GM18858 (cell line): ENCODE results near the gene SULT6B1.
"Not testable (repeated sequence)": the region's sequence is repeated elsewhere in the genome, so short reads cannot be mapped to it uniquely, and the experiment has no call there.

Experiments
- ATAC-seq: cut with Tn5 transposase; IDR thresholded peaks from one replicate; pipeline ENCODE4 v1.9.1; 2021; ENCODE audit not compliant: unreplicated experiment

SULT6B1 gene

DNA sequence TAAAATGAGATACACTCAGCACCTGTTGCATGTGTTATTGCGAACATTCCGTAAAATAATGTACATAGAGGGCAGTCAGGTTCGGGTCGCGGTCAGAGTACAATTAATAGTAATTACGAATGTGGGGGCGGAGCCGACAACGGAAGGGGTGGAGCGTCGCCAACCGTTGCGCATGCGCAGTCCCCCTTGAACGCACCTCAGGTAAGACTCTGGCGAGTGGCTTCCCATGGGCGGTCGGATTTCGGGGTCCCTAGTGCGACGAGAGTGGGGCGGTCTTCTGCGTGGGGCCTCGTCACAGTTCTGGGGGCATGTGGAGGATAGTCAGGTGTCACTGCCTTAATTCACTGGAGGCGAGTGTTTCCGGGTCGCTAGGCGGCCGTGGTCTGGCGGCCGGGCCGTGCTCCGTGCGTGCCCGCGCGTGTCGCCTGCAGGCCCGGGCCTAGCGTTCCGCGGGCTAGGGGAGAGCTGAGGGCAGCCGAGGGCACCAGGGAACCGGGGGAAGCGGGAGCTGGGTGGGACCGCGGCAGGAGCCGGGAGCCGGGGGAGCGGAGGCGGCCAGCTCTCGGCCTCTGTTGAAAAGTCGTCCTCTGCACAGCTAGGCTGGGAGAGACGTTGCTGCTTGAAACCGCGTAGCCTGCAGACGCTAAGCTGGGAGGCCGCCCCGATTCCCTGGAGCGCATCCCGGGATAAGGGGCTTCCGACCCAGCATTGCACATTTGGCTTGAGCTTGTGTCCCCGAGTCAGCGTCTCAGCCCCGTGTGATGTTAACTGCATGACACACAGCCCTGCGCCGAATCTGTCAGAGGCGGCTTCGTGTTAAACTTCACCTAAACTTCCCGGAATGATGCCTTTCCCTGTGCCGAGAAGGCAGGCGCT, 8.1 kb upstream of the SULT6B1 start, which contains the start of gene CEBPZOS:
TSS of gene CEBPZOS (plus strand) at position 177 of the 876 bp plus-strand sequence. CDS start 3,209 bp downstream, outside the sequence.
- peak; percentile 54 for ATAC-seq

- not testable (repeated sequence) for ATAC-seq
Observed at GRCh38 chr2:37195862-37196319, 7.4 kb upstream of the SULT6B1 start.

DNA sequence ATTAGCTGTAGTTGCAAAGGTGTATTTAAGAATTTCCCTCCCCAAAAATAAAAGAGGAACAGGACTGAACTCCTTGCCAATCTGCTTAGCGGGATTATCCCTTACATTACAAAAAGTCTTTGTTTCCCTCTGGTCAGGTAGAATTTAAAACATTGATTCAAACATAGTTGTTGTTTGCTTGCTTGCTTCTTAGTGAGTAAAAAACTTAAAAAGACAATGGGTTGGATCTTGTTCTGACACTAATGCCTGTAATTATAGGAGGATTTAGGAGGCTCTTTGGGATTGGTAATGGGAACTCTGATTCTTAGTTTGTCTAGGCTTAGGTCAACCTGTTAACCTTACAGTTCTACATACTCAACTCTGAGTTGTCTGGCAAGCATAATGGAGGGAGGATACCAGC, 4.1 kb upstream of the SULT6B1 start:
- ATAC-seq: no peak

GRCh38 chr2:37191747-37192146, 3.3 kb upstream of the SULT6B1 start:
- no peak for ATAC-seq

DNA sequence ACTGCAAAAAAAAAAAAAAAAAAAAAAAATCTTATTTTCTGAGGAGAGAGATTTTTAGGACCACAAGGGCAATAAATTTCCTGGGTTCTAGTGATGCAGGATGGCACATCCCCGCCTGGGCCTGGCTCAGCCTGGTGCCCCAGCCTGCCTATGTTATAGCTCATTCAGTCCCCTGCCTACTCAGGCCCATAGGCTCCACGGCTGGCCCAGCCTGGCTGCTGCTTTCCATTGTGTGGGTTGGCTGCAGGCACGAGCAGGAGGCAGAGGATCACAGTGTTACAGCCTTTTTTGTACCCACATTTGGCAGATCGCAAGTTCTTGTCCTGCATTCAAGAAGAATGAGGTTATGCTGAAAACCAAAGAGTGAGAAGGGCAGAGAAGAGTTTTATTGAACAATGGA, 2.8 kb upstream of the SULT6B1 start:
- ATAC-seq: no peak

DNA sequence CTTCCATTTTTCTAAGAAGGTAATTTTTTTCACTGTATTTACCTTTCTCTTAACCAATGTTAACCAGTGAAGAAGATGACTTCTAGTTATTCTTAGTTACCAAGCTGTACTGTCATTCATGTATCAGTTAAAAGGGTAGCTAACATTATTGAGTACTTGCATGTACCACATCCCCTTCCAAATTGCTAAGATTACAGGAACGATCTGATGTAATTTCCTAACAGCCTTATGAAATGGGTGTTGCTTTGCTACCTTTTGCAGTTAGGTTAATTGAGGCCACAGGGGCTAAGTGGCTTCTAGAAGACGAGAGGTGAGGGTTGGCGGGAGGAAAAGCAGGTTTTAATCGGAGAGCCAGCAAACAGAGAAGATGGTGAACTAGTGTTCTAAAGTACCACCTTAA, 1.8 kb upstream of the SULT6B1 start:
- no peak for ATAC-seq

- ATAC-seq: no peak
Observed at GRCh38 chr2:37189452-37190153, 1.1 kb upstream of the SULT6B1 start.

DNA sequence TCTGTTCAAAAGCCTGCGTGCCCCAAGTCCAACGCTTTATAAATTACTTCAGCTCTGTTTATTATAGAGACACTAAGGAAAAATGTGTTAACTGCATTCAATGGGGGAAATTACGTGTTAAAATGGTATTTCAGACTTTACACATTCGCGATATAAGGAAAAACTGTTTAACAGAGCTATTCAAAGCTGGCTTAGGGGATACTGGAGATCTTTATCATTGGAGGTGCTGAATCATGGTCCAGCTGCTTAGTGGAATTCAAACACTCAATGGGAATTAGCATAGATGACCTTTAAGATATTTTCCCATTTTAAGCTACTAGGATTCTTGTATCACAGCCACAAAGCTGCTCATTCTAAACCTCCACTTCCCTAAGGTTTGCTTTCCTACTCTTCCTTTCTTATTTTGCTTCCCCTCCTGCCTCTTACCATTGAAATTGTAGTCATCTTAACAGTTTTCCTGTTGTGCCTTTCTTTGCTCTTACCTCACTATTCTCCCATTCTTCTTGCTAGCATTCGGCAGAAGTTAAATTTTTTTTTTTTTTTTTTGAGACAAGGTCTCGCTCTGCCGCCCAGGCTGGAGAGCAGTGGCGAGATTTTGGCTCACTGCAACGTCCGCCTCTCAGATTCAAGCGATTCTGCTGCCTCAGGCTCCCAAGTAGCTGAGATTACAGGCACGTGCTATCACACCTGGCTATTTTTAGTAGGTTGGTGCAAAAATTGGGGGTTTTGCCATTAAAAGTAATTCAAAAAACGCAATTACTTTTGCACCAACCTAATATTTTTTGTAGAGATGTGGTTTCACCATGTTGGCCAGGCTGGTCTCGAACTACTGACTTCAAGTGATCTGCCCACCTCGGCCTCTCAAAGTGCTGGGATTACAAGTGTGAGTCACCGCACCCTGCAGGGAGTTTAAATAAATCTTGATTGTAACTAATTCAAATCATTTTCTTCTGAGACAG, 6.5 kb downstream of the SULT6B1 start:
- ATAC-seq: no peak

DNA sequence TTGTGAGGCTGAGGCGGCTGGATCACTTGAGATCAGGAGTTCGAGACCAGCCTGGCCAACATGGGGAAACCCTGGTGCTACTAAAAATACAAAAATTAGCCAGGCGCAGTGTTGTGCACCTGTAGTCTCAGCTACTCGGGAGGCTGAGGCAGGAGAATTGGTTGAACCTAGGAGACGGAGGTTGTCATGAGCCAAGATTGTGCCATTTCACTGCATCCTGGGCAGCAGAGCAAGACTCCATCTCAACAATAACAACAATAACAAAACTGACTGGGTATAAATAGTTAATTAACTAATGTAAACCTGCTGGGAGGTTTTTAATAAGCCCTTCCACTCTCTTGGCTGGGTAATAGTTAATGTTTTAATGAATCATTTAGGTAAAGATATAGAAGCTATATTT, 7.8 kb downstream of the SULT6B1 start:
- no peak for ATAC-seq

- ATAC-seq: no peak
Observed at GRCh38 chr2:37180006-37180639, 8.3 kb downstream of the SULT6B1 start.

DNA sequence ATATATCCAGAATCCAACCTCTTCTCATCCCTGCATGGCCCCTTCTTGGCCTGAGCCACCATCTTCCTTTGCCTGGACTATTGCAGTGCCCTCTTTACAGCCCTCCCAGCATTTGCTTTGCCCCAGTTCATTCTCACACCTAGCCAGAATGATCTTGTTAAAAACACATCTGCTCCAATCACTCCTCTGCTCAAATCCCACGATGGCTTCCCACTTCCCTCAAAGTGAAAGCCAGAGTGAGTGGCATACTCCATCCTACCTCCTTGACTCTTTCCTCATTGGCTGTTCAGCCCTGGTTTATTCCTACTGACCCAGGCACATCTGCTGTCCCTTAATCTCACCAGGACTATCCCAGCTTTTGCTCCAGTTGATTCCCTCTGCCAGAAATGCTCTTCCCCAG, 14.7 kb downstream of the SULT6B1 start:
- ATAC-seq: no peak

DNA sequence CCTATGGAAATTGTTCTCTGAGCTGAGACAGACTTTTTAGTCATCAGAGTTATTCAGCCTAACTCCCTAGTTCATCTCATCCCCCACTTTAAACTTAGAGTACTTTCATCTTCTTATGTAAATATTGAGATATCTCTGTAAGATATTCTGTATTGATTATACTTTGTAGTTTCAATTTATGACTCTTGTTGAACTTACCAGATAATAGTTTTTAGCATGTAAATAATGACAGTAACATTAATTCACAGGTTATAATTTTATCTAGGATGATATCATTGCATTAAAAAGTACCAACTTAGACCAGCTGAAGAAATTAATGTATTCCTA, 16.9 kb downstream of the SULT6B1 start:
- ATAC-seq: no peak

- ATAC-seq: no peak
Observed at GRCh38 chr2:37168217-37168981, 20.1 kb downstream of the SULT6B1 start.

DNA sequence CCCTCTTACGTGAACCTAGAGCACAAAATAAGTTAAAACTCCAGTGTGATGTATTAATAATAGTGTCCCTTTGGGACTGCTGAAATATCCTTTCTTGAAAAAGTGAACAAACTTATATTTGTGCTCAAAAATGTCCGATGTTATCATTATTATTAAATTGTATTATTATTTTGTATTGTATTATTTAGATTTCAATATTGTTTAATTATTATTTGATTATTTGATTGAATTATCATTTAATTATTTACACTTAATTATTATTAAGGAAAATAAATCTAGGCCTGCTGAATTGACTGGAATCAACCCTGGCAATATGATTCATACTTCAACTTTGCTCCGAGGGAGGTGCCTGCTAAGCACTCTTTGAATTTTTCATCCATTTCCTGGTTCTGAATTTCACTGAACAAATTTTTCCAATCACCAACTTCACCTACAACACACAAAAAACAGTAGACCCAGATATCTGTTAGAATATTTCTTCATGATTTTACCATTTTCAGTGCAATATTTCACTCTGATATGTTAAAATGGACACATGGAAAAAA, 20.8 kb downstream of the SULT6B1 start:
- no peak for ATAC-seq

GRCh38 chr2:37164757-37165156, 23.7 kb downstream of the SULT6B1 start:
- no peak for ATAC-seq

DNA sequence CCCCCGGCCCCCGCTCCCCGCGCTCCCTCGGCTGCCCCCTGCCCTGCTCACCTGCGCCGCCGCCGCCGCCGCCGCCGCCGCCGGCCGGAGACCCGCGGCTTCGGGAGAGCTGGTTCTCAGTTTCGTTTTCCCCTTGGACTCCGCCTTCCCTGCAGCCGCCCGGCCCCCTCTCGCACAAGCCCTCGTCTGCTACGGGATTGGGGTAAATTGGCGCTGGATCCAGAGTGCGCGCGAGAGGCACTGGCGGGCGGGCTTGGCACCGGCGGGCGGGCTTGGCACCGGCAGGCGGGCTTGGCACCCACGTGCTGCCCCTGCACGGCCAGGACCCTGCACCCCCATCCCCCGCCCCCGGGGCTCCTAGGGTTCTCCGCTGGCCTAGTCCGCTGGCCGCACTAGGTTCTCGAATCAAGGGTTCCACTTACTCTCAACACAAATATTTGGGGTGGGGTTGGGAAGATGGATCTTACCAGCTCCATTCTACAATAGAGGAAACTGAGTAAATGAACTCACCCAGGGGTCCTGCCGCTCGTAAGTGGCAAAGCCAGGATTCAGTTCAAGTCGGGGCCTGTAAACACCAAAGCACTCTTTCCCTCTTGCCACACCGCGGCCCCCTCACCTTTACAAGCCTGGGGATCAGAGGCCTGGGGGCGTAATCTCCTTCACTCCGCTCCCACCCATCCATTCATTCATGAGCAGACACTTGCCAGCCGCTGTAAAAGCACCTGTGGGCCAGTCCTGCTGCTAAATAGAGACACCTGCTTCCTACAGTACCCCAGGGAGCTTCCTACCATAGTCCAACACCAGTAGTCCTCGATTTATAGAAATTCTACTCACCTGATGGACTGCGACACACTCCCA, 31.4 kb downstream of the SULT6B1 start, which contains the start of gene EIF2AK2:
TSS of gene EIF2AK2 (minus strand) at position 124 of the 858 bp plus-strand sequence. CDS start 9,174 bp downstream, outside the sequence.
- peak; percentile 82 for ATAC-seq

DNA sequence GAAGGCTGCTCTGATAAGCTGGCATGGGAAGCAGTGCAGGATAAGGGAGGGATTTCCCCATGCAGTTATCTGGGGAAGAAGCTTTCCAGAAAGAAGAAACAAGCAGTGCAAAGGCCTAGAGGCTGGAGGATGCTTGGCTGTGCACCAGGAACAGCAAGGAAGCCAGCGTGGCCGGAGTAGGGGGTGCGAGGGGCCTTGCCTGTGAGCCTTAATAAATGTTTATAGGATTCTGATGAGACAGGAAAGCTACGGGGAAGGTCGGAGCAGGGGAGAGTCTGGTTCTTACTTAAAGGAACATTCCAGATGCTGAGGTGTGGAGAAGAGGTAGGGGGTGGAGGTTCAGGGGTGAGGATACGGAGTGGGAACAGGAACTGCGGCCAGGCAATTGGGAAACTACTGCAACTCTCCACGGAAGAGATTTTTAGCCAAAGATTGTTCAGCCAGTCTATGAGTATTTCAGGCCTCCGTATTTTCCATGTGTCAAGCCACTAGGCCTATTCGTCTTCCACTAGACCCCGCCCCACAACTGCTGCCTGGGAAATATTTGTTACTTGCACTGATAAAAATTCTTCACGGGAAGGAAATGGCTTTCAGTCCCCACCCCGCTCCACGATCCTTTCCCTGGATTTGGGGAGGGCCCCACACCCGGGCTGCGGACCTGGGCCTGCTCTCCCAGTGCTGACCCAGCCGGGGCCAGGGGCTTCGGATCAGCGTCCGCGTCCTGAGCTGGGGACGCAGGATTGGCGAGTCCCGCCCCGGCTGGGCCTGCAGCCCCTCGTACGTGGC, 32.2 kb downstream of the SULT6B1 start:
- ATAC-seq: peak; percentile 5

GRCh38 chr2:37154785-37155184, 33.7 kb downstream of the SULT6B1 start:
- ATAC-seq: no peak
